NK-92 treated with Interleukin-12 subunit alpha and Interleukin-12 subunit beta, amount 100 ng/mL, for 24 hours (cell line): ENCODE measurements around the gene SLC46A1.
A peak's percentile ranks its signal among the peaks of the same experiment; 100 is the strongest.
"Not testable (repeated sequence)": the region's sequence is repeated elsewhere in the genome, so short reads cannot be mapped to it uniquely, and the experiment has no call there.

ENCODE experiments used
- DNase-seq: peaks from one replicate; lab custom pipeline; 2025; lab: John Stamatoyannopoulos, UW

The SLC46A1 gene

GRCh38 chr17:28405632-28406472 lies at the start of gene SLC46A1:
TSS of gene SLC46A1 (minus strand) at chr17:28406212. CDS start at chr17:28406114, 98 bp downstream.
- DNase-seq = no peak

GRCh38 chr17:28449859-28450258 lies 43.8 kb upstream of the SLC46A1 start:
- no peak for DNase-seq

- DNase-seq = no peak
Measured at GRCh38 chr17:28447396-28447760, 41.4 kb upstream of the SLC46A1 start.

- no peak for DNase-seq
Measured at GRCh38 chr17:28446716-28447395, 40.8 kb upstream of the SLC46A1 start.

GRCh38 chr17:28443901-28444638 lies 38.1 kb upstream of the SLC46A1 start:
- no peak for DNase-seq

- DNase-seq = not testable (repeated sequence)
Measured at GRCh38 chr17:28434326-28434725, 28.3 kb upstream of the SLC46A1 start.

GRCh38 chr17:28433721-28434120 lies 27.7 kb upstream of the SLC46A1 start:
- no peak for DNase-seq

- DNase-seq = not testable (repeated sequence)
Measured at GRCh38 chr17:28427982-28428381, 22.0 kb upstream of the SLC46A1 start.

- no peak for DNase-seq
Measured at GRCh38 chr17:28427371-28427770, 21.4 kb upstream of the SLC46A1 start.

GRCh38 chr17:28426081-28426519 lies 20.1 kb upstream of the SLC46A1 start:
- DNase-seq = no peak

- DNase-seq = no peak
Measured at GRCh38 chr17:28425206-28425605, 19.2 kb upstream of the SLC46A1 start.

- DNase-seq = no peak
Measured at GRCh38 chr17:28421787-28422305, 15.8 kb upstream of the SLC46A1 start.

- DNase-seq = peak; percentile 3
Measured at GRCh38 chr17:28416703-28417311, 10.8 kb upstream of the SLC46A1 start.

GRCh38 chr17:28415886-28416285 lies 9.9 kb upstream of the SLC46A1 start:
- DNase-seq = no peak

GRCh38 chr17:28413804-28414203 lies 7.8 kb upstream of the SLC46A1 start:
- no peak for DNase-seq

GRCh38 chr17:28412099-28412498 lies 6.1 kb upstream of the SLC46A1 start:
- DNase-seq = no peak

- no peak for DNase-seq
Measured at GRCh38 chr17:28407974-28408306, 1.9 kb upstream of the SLC46A1 start.

GRCh38 chr17:28407130-28407973 lies 1.3 kb upstream of the SLC46A1 start:
- DNase-seq = no peak

GRCh38 chr17:28406473-28406814 lies 432 bp upstream of the SLC46A1 start:
- no peak for DNase-seq

GRCh38 chr17:28404812-28405570 lies 1.0 kb downstream of the SLC46A1 start:
- DNase-seq = no peak

GRCh38 chr17:28404461-28404811 lies 1.6 kb downstream of the SLC46A1 start:
- DNase-seq = no peak
